Measurements from ENCODE around the gene ARHGAP15. TPM values are rescaled to one million over a fixed set of nuclear protein-coding genes. Genes with fewer than 3 reads are reported as not detected.
A peak's percentile ranks its signal among the peaks of the same experiment; 100 is the strongest.
"Not testable (repeated sequence)": the region's sequence is repeated elsewhere in the genome, so short reads cannot be mapped to it uniquely, and the experiment has no call there.

The ARHGAP15 gene
- total and polyA plus RNA-seq, 7 experiments from 2014 or later: 164 to 311 (median 201) TPM

GRCh38 chr2:143530758-143531157 is 401.5 kb downstream of the ARHGAP15 start:
- Histone ChIP-seq H3K4me1 (ENCODE audit: control insufficient read depth in 2 of 2, insufficient read depth in 2 of 2, low read length in 2 of 2) (peaks cover 0 to under 1% of the 10 kb centered on the region in 2 donors), H3K27ac (ENCODE audit: low read depth, low read length) (no peak overlapping the region), H3K4me3 (ENCODE audit: low read length) (no peak overlapping the region), H3K9me3 (ENCODE audit: control insufficient read depth in 2 of 3, low read length in 3 of 3) (no peaks in the 10 kb centered on the region), H3K36me3 (ENCODE audit: control insufficient read depth in 2 of 3, insufficient read depth in 3 of 3, low read length in 3 of 3) (peaks cover 0 to 40% (median 7%) of the 10 kb centered on the region in 3 experiments), H3K27me3 (ENCODE audit: control insufficient read depth in 2 of 2, insufficient read depth in 2 of 2, low read length in 2 of 2) (no peaks in the 10 kb centered on the region)
- POLR2A ChIA-PET: no interaction called here
- Mint-ChIP-seq H3K4me1 (peaks cover 13 to 33% (median 18%) of the 10 kb centered on the region in 7 donors), H3K27ac (peak overlapping the region in 3 of 9 donors; percentile 9 to 37 (median 29)), H3K27me3 (no peaks in the 10 kb centered on the region), H3K9me3 (peaks cover 0 to 19% (median 4%) of the 10 kb centered on the region in 11 donors), H3K4me3 (no peak overlapping the region), H3K36me3 (peaks cover 33 to 74% (median 65%) of the 10 kb centered on the region in 5 donors)
- intact Hi-C loops (cut with micrococcal nuclease): no loop called here
- CTCF ChIA-PET: no interaction called here
- ATAC-seq (no peak), DNase-seq (no peak)

GRCh38 chr2:143532061-143532460 is 402.8 kb downstream of the ARHGAP15 start:
- peaks cover 0 to 24% (median 8%) of the 10 kb centered on the region in 11 donors for H3K9me3 Mint-ChIP-seq
- H3K27ac Mint-ChIP-seq: no peak overlapping the region
- DNase-seq: no peak
- H3K36me3 Mint-ChIP-seq: peaks cover 37 to 77% (median 68%) of the 10 kb centered on the region in 5 donors
- no peaks in the 10 kb centered on the region for H3K27me3 Mint-ChIP-seq
- Histone ChIP-seq H3K4me1 (ENCODE audit: control insufficient read depth in 2 of 2, insufficient read depth in 2 of 2, low read length in 2 of 2) (no peaks in the 10 kb centered on the region), H3K27ac (ENCODE audit: low read depth, low read length) (no peak overlapping the region), H3K36me3 (ENCODE audit: control insufficient read depth in 2 of 3, insufficient read depth in 3 of 3, low read length in 3 of 3) (peaks cover 0 to 40% (median 7%) of the 10 kb centered on the region in 3 experiments), H3K27me3 (ENCODE audit: control insufficient read depth in 2 of 2, insufficient read depth in 2 of 2, low read length in 2 of 2) (no peaks in the 10 kb centered on the region), H3K9me3 (ENCODE audit: control insufficient read depth in 2 of 3, low read length in 3 of 3) (no peaks in the 10 kb centered on the region), H3K4me3 (ENCODE audit: low read length) (no peak overlapping the region)
- ChIA-PET POLR2A (no interaction called here), CTCF (no interaction called here)
- H3K4me3 Mint-ChIP-seq: no peak overlapping the region
- peaks cover 12 to 27% (median 17%) of the 10 kb centered on the region in 7 donors for H3K4me1 Mint-ChIP-seq
- intact Hi-C loops (cut with micrococcal nuclease): no loop called here
- ATAC-seq: no peak

GRCh38 chr2:143533846-143534245 is 404.6 kb downstream of the ARHGAP15 start:
- Mint-ChIP-seq H3K4me1 (peaks cover 8 to 20% (median 13%) of the 10 kb centered on the region in 7 donors), H3K27ac (peak overlapping the region in 2 of 9 donors; percentile 20 to 26), H3K27me3 (no peaks in the 10 kb centered on the region), H3K36me3 (peaks cover 36 to 81% (median 70%) of the 10 kb centered on the region in 5 donors), H3K4me3 (peak overlapping the region in 1 of 10 donors; percentile 15), H3K9me3 (peaks cover 0 to 23% (median 9%) of the 10 kb centered on the region in 11 donors)
- ChIA-PET POLR2A (no interaction called here), CTCF (no interaction called here)
- no peaks in the 10 kb centered on the region for H3K4me1 ChIP-seq (ENCODE audit: control insufficient read depth in 2 of 2, insufficient read depth in 2 of 2, low read length in 2 of 2)
- no peaks in the 10 kb centered on the region for H3K27me3 ChIP-seq (ENCODE audit: control insufficient read depth in 2 of 2, insufficient read depth in 2 of 2, low read length in 2 of 2)
- intact Hi-C loops (cut with micrococcal nuclease): no loop called here
- no peaks in the 10 kb centered on the region for H3K9me3 ChIP-seq (ENCODE audit: control insufficient read depth in 2 of 3, low read length in 3 of 3)
- DNase-seq: no peak
- peaks cover 0 to 39% (median 7%) of the 10 kb centered on the region in 3 experiments for H3K36me3 ChIP-seq (ENCODE audit: control insufficient read depth in 2 of 3, insufficient read depth in 3 of 3, low read length in 3 of 3)
- ATAC-seq: no peak
- H3K4me3 ChIP-seq (ENCODE audit: low read length): no peak overlapping the region
- H3K27ac ChIP-seq (ENCODE audit: low read depth, low read length): no peak overlapping the region

GRCh38 chr2:143535802-143536201 is 406.6 kb downstream of the ARHGAP15 start:
- Histone ChIP-seq H3K4me3 (ENCODE audit: low read length) (no peak overlapping the region), H3K27ac (ENCODE audit: low read depth, low read length) (no peak overlapping the region), H3K36me3 (ENCODE audit: control insufficient read depth in 2 of 3, insufficient read depth in 3 of 3, low read length in 3 of 3) (peaks cover 0 to 30% (median 7%) of the 10 kb centered on the region in 3 experiments), H3K27me3 (ENCODE audit: control insufficient read depth in 2 of 2, insufficient read depth in 2 of 2, low read length in 2 of 2) (no peaks in the 10 kb centered on the region), H3K9me3 (ENCODE audit: control insufficient read depth in 2 of 3, low read length in 3 of 3) (no peaks in the 10 kb centered on the region), H3K4me1 (ENCODE audit: control insufficient read depth in 2 of 2, insufficient read depth in 2 of 2, low read length in 2 of 2) (no peaks in the 10 kb centered on the region)
- H3K9me3 Mint-ChIP-seq: peaks cover 0 to 30% (median 14%) of the 10 kb centered on the region in 11 donors
- peaks cover 30 to 75% (median 62%) of the 10 kb centered on the region in 5 donors for H3K36me3 Mint-ChIP-seq
- intact Hi-C loops (cut with micrococcal nuclease): no loop called here
- CTCF ChIA-PET: no interaction called here
- H3K27me3 Mint-ChIP-seq: no peaks in the 10 kb centered on the region
- DNase-seq: no peak
- no peak overlapping the region for H3K4me3 Mint-ChIP-seq
- POLR2A ChIA-PET: no interaction called here
- peaks cover 2 to 25% (median 15%) of the 10 kb centered on the region in 7 donors for H3K4me1 Mint-ChIP-seq
- H3K27ac Mint-ChIP-seq: peak overlapping the region in 1 of 9 donors; percentile 38
- ATAC-seq: no peak

- CTCF ChIA-PET: interaction anchor here (0.6 kb wide), 1 partner anchor 93 kb away, joined by 3 read pairs; no protein-coding TSS in a partner anchor
- H3K27ac Mint-ChIP-seq; H3K27ac ChIP-seq (ENCODE audit: low read depth, low read length); intact Hi-C loops (cut with micrococcal nuclease); H3K36me3 ChIP-seq (ENCODE audit: control insufficient read depth in 2 of 3, insufficient read depth in 3 of 3, low read length in 3 of 3); H3K4me1 ChIP-seq (ENCODE audit: control insufficient read depth in 2 of 2, insufficient read depth in 2 of 2, low read length in 2 of 2); H3K9me3 ChIP-seq (ENCODE audit: control insufficient read depth in 2 of 3, low read length in 3 of 3); H3K27me3 ChIP-seq (ENCODE audit: control insufficient read depth in 2 of 2, insufficient read depth in 2 of 2, low read length in 2 of 2); POLR2A ChIA-PET; H3K4me3 ChIP-seq (ENCODE audit: low read length); DNase-seq; ATAC-seq; H3K27me3 Mint-ChIP-seq: not testable (repeated sequence)
- peaks cover 24 to 73% (median 56%) of the 10 kb centered on the region in 7 donors for H3K4me1 Mint-ChIP-seq
- peaks cover 0 to 23% (median 10%) of the 10 kb centered on the region in 11 donors for H3K9me3 Mint-ChIP-seq
- peak overlapping the region in 2 of 10 donors; percentile 19 to 25 for H3K4me3 Mint-ChIP-seq
- peaks cover 15 to 52% (median 34%) of the 10 kb centered on the region in 5 donors for H3K36me3 Mint-ChIP-seq
These were observed 412.7 kb downstream of the ARHGAP15 start for GRCh38 chr2:143541899-143542298.

GRCh38 chr2:143545059-143545948 is 416.1 kb downstream of the ARHGAP15 start:
- H3K4me1 ChIP-seq (ENCODE audit: control insufficient read depth in 2 of 2, insufficient read depth in 2 of 2, low read length in 2 of 2): peaks cover 6 to 7% of the 10 kb centered on the region in 2 donors
- H3K27ac ChIP-seq (ENCODE audit: low read depth, low read length): no peak overlapping the region
- Mint-ChIP-seq H3K4me3 (peak overlapping the region in 9 of 10 donors; percentile 13 to 68 (median 52)), H3K4me1 (peaks cover 25 to 58% (median 54%) of the 10 kb centered on the region in 7 donors), H3K36me3 (peaks cover 11 to 43% (median 35%) of the 10 kb centered on the region in 5 donors), H3K9me3 (peaks cover 0 to 14% (median 5%) of the 10 kb centered on the region in 11 donors), H3K27ac (peak overlapping the region; percentile 1 to 76 (median 57)), H3K27me3 (no peaks in the 10 kb centered on the region)
- ChIA-PET CTCF (no interaction called here), POLR2A (no interaction called here)
- DNase-seq: peak in 5 of 9 donors; percentile 26 to 50 (median 32)
- H3K9me3 ChIP-seq (ENCODE audit: control insufficient read depth in 2 of 3, low read length in 3 of 3): no peaks in the 10 kb centered on the region
- no peaks in the 10 kb centered on the region for H3K36me3 ChIP-seq (ENCODE audit: control insufficient read depth in 2 of 3, insufficient read depth in 3 of 3, low read length in 3 of 3)
- H3K4me3 ChIP-seq (ENCODE audit: low read length): no peak overlapping the region
- ATAC-seq: peak; percentile 66
- H3K27me3 ChIP-seq (ENCODE audit: control insufficient read depth in 2 of 2, insufficient read depth in 2 of 2, low read length in 2 of 2): no peaks in the 10 kb centered on the region
- intact Hi-C loops (cut with micrococcal nuclease): loop anchor here in 1 of 2 donors (2.0 kb wide), 1 partner anchor 17 kb away; no protein-coding TSS in a partner anchor

All from naive thymus-derived CD4-positive, alpha-beta T cell (primary cell).